ENCODE results near the gene SYT12.

The SYT12 gene

DNA sequence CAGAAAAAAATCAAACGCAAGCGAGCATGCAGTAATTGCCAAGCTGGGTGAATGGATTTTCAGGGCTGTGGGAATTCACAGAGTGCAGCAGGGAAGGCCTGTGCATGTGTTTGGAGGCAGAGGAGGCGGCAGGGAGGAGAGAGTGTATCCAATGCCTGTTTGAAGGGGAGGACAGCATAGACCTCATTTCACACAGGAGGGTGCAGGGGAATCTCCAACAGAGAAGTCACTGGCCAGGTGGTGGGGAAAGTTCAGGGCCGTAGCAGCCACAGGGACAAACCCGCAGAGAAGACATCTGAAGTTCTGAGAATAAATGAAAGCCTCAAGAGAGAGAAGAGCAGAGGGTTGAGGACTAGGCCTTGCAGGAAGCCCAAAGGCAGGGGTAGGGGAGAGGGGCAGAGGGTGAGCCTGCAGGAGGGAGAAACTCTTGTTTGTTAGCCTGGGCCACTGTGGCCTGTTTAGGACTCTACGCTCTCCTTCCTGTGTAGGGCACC lies 76.9 kb downstream of the SYT12 start:
- no peak for DNase-seq (ENCODE audit: low read depth in 2 of 2)
